HepG2 (cell line): Measurements from ENCODE around the gene DYNLT2B.

Experiments
- EZH2 ChIP-seq: conservative IDR thresholded peaks from 2 replicates; pipeline ENCODE4 v1.6.1; 2012; ENCODE audit warnings: mild to moderate bottlenecking, low read depth, low read length, moderate library complexity
- HNRNPL ChIP-seq: fragments of 200-400 bp; formaldehyde crosslinking; IDR thresholded peaks from 2 replicates; pipeline ENCODE4 v1.6.1; 2017; ENCODE audit warnings: mild to moderate bottlenecking, low read depth, low read length
- NR2C2 ChIP-seq: sonication (generic); formaldehyde crosslinking; IDR thresholded peaks from 2 replicates; pipeline ENCODE4 v1.4.0; 2020; ENCODE audit warnings: missing genetic modification reagents, mild to moderate bottlenecking, moderate library complexity, borderline replicate concordance
- PHF20 ChIP-seq: sonication (generic); formaldehyde crosslinking; IDR thresholded peaks from 2 replicates; pipeline ENCODE4 v1.5.0; 2020; ENCODE audit warnings: mild to moderate bottlenecking, missing genetic modification reagents
- POGZ ChIP-seq: sonication (generic); formaldehyde crosslinking; IDR thresholded peaks from 2 replicates; pipeline ENCODE4 v1.4.0; 2020; ENCODE audit warnings: mild to moderate bottlenecking, missing genetic modification reagents
- ZNF280B ChIP-seq: sonication (generic); formaldehyde crosslinking; IDR thresholded peaks from 2 replicates; pipeline ENCODE4 v1.5.0; 2020; ENCODE audit warnings: missing genetic modification reagents, mild to moderate bottlenecking, borderline replicate concordance
- ZNF318 ChIP-seq: sonication (generic); formaldehyde crosslinking; IDR thresholded peaks from 2 replicates; pipeline ENCODE4 v1.4.0; 2020; ENCODE audit warnings: mild to moderate bottlenecking, missing genetic modification reagents
- ZNF761 ChIP-seq: sonication (generic); formaldehyde crosslinking; conservative IDR thresholded peaks from 2 replicates; pipeline ENCODE4 v1.4.0; 2020; ENCODE audit warnings: mild to moderate bottlenecking, missing genetic modification reagents
- ZNF768 ChIP-seq: sonication (generic); formaldehyde crosslinking; IDR thresholded peaks from 2 replicates; pipeline ENCODE4 v1.4.0; 2020; ENCODE audit warnings: missing genetic modification reagents
- TF ChIP-seq, protein P1 (sequence below): IDR thresholded peaks from 2 replicates; pipeline ENCODE4 v1.6.1; 2012; ENCODE audit warnings: inconsistent platforms
- TF ChIP-seq, protein P2 (sequence below): sonication (generic); formaldehyde crosslinking; IDR thresholded peaks from 2 replicates; pipeline ENCODE4 v1.4.0; 2020; ENCODE audit warnings: missing genetic modification reagents
- TF ChIP-seq, protein P3 (sequence below): sonication (generic); formaldehyde crosslinking; IDR thresholded peaks from 2 replicates; pipeline ENCODE4 v1.8.1; 2023; ENCODE audit warnings: mild to moderate bottlenecking, missing genetic modification reagents

DNA sequence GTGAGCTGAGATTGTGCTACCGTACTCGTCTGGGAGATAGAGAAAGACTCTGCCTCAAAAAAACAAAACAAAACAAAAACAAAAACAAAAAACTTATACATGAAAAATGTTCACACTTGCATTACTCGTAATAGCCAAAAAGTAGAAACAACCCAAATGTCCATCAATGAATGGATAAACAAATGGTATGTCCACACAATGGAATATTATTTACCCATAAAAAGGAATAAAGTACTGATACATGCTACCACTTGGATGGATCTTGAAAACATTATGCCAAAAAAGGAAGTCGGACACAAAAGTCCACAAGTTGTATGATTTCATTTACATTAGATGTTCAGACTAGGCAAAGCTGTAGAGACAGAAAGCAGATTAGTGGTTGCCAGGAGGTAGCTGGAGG lies 57.3 kb downstream of the DYNLT2B start:
- TF ChIP-seq EZH2: no peak
- TF ChIP-seq, protein P1, sequence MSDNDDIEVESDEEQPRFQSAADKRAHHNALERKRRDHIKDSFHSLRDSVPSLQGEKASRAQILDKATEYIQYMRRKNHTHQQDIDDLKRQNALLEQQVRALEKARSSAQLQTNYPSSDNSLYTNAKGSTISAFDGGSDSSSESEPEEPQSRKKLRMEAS: no peak
- TF ChIP-seq ZNF318 (CRISPR knock-in tag): no peak
- no peak for TF ChIP-seq POGZ
- TF ChIP-seq ZNF280B (CRISPR knock-in tag): no peak
- TF ChIP-seq, protein P2, sequence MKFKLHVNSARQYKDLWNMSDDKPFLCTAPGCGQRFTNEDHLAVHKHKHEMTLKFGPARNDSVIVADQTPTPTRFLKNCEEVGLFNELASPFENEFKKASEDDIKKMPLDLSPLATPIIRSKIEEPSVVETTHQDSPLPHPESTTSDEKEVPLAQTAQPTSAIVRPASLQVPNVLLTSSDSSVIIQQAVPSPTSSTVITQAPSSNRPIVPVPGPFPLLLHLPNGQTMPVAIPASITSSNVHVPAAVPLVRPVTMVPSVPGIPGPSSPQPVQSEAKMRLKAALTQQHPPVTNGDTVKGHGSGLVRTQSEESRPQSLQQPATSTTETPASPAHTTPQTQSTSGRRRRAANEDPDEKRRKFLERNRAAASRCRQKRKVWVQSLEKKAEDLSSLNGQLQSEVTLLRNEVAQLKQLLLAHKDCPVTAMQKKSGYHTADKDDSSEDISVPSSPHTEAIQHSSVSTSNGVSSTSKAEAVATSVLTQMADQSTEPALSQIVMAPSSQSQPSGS (CRISPR knock-in tag): no peak
- TF ChIP-seq, protein P3, sequence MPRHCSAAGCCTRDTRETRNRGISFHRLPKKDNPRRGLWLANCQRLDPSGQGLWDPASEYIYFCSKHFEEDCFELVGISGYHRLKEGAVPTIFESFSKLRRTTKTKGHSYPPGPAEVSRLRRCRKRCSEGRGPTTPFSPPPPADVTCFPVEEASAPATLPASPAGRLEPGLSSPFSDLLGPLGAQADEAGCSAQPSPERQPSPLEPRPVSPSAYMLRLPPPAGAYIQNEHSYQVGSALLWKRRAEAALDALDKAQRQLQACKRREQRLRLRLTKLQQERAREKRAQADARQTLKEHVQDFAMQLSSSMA (CRISPR knock-in tag): no peak
- no peak for TF ChIP-seq HNRNPL
- no peak for TF ChIP-seq ZNF768 (CRISPR knock-in tag)
- no peak for TF ChIP-seq NR2C2 (CRISPR knock-in tag)
- TF ChIP-seq ZNF761 (CRISPR knock-in tag): no peak
- TF ChIP-seq PHF20: no peak
